ENCODE results near the gene PRR19.
"Not testable (repeated sequence)": the region's sequence is repeated elsewhere in the genome, so short reads cannot be mapped to it uniquely, and the experiment has no call there.

PRR19 gene

GRCh38 chr19:42301646-42302203, at the start of gene PRR19:
Gene PRR19, plus strand, starts transcription at chr19:42302132. Its CDS starts 7,453 bp downstream, at chr19:42309585.
- DNase-seq = no peak

GRCh38 chr19:42252365-42253244, 49.3 kb upstream of the PRR19 start:
- DNase-seq = no peak

GRCh38 chr19:42253245-42254088, 48.5 kb upstream of the PRR19 start:
- peak in 1 of 4 experiments; percentile 69 for DNase-seq

- DNase-seq = peak; percentile 45 to 79 (median 56)
Observed at GRCh38 chr19:42254089-42254849, 47.7 kb upstream of the PRR19 start.

- peak; percentile 86 to 94 (median 88) for DNase-seq
Observed at GRCh38 chr19:42254850-42255765, 46.8 kb upstream of the PRR19 start, which contains the start of gene ERF. Gene ERF, minus strand, starts transcription at chr19:42255128. Its CDS starts 129 bp downstream, at chr19:42254999.

GRCh38 chr19:42255766-42256745, 45.9 kb upstream of the PRR19 start:
- no peak for DNase-seq

- not testable (repeated sequence) for DNase-seq
Observed at GRCh38 chr19:42257842-42258241, 44.1 kb upstream of the PRR19 start.

- no peak for DNase-seq
Observed at GRCh38 chr19:42261763-42262162, 40.2 kb upstream of the PRR19 start.

- not testable (repeated sequence) for DNase-seq
Observed at GRCh38 chr19:42266105-42266504, 35.8 kb upstream of the PRR19 start.

- not testable (repeated sequence) for DNase-seq
Observed at GRCh38 chr19:42266928-42267603, 34.9 kb upstream of the PRR19 start.

GRCh38 chr19:42267644-42268141, 34.2 kb upstream of the PRR19 start:
- DNase-seq = no peak

GRCh38 chr19:42268142-42268703, 33.7 kb upstream of the PRR19 start:
- DNase-seq = peak; percentile 90 to 96 (median 93)

GRCh38 chr19:42268704-42269477, 33.0 kb upstream of the PRR19 start, which contains the start of gene CIC:
Gene CIC, plus strand, starts transcription at chr19:42269252. Its CDS starts 2,532 bp downstream, at chr19:42271784.
- peak; percentile 95 to 99 (median 98) for DNase-seq

- no peak for DNase-seq
Observed at GRCh38 chr19:42269478-42270345, 32.2 kb upstream of the PRR19 start.

- DNase-seq = peak in 2 of 4 experiments; percentile 42 to 61
Observed at GRCh38 chr19:42270346-42271044, 31.4 kb upstream of the PRR19 start.

- no peak for DNase-seq
Observed at GRCh38 chr19:42271045-42271419, 30.9 kb upstream of the PRR19 start.
